HFFc6 (cell line): ENCODE measurements around the gene PCDH18. TPM values are rescaled to one million over a fixed set of nuclear protein-coding genes. Genes with fewer than 3 reads are reported as not detected.
A peak's percentile ranks its signal among the peaks of the same experiment; 100 is the strongest.

Source experiments
- DNase-seq: peaks from one replicate; pipeline ENCODE4 v3.0.0-alpha.2; 2018
- H3K27ac Mint-ChIP-seq: 2 replicates; pipeline ENCODE4 v1.8.0; 2020; ENCODE audit warnings: mild to moderate bottlenecking, mixed read lengths
- H3K27me3 Mint-ChIP-seq: 2 replicates; pipeline ENCODE4 v1.8.0; 2021; ENCODE audit warnings: mild to moderate bottlenecking, moderate library complexity, mixed read lengths; ENCODE audit not compliant: insufficient read depth
- H3K36me3 Mint-ChIP-seq: 2 replicates; pipeline ENCODE4 v1.8.0; 2021; ENCODE audit warnings: low read depth, mixed read lengths
- H3K4me1 Mint-ChIP-seq: 2 replicates; pipeline ENCODE4 v1.8.0; 2020; ENCODE audit warnings: low read depth, mixed read lengths
- H3K4me3 Mint-ChIP-seq: 2 replicates; pipeline ENCODE4 v1.8.0; 2020; ENCODE audit warnings: mild to moderate bottlenecking, moderate library complexity, mixed read lengths
- H3K9me3 Mint-ChIP-seq: 2 replicates; pipeline ENCODE4 v1.8.0; 2020; ENCODE audit warnings: mild to moderate bottlenecking, mixed read lengths
- long read RNA-seq: library from polyadenylated mRNA; unstranded; transcript quantifications from one replicate; pipeline ENCODE4 v2.0.0, GENCODE V29; 2019
- total RNA-seq, 6 experiments: library from RNA; stranded (reverse); fragmentation: NEBNext Ultra II Directional; extraction: Animal tissue kit (Norgen Biotek cat#: 25700); gene quantifications; 2 replicates in 1 of 6; 3 replicates in 5 of 6; pipeline ENCODE4 v1.2.3, GENCODE V29; 2021
- TF ChIP-seq, protein P1 (sequence below): fragments of 200-600 bp; sonication (generic); IDR thresholded peaks from 2 replicates; pipeline ENCODE4 v1.5.0; 2021; ENCODE audit warnings: antibody characterized with exemption, mild to moderate bottlenecking

PCDH18 gene, protein sequence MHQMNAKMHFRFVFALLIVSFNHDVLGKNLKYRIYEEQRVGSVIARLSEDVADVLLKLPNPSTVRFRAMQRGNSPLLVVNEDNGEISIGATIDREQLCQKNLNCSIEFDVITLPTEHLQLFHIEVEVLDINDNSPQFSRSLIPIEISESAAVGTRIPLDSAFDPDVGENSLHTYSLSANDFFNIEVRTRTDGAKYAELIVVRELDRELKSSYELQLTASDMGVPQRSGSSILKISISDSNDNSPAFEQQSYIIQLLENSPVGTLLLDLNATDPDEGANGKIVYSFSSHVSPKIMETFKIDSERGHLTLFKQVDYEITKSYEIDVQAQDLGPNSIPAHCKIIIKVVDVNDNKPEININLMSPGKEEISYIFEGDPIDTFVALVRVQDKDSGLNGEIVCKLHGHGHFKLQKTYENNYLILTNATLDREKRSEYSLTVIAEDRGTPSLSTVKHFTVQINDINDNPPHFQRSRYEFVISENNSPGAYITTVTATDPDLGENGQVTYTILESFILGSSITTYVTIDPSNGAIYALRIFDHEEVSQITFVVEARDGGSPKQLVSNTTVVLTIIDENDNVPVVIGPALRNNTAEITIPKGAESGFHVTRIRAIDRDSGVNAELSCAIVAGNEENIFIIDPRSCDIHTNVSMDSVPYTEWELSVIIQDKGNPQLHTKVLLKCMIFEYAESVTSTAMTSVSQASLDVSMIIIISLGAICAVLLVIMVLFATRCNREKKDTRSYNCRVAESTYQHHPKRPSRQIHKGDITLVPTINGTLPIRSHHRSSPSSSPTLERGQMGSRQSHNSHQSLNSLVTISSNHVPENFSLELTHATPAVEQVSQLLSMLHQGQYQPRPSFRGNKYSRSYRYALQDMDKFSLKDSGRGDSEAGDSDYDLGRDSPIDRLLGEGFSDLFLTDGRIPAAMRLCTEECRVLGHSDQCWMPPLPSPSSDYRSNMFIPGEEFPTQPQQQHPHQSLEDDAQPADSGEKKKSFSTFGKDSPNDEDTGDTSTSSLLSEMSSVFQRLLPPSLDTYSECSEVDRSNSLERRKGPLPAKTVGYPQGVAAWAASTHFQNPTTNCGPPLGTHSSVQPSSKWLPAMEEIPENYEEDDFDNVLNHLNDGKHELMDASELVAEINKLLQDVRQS
- total RNA-seq = 10 to 100 TPM; 41.6 to 57.6 (median 53.9) TPM
- long read RNA-seq, full-length matches to known transcripts = 11 of 18 reads
- long read RNA-seq, partial matches to known transcripts = 1 of 18 reads
- long read RNA-seq, other reads (novel, unspliced or antisense) = 6 of 18 reads

DNA sequence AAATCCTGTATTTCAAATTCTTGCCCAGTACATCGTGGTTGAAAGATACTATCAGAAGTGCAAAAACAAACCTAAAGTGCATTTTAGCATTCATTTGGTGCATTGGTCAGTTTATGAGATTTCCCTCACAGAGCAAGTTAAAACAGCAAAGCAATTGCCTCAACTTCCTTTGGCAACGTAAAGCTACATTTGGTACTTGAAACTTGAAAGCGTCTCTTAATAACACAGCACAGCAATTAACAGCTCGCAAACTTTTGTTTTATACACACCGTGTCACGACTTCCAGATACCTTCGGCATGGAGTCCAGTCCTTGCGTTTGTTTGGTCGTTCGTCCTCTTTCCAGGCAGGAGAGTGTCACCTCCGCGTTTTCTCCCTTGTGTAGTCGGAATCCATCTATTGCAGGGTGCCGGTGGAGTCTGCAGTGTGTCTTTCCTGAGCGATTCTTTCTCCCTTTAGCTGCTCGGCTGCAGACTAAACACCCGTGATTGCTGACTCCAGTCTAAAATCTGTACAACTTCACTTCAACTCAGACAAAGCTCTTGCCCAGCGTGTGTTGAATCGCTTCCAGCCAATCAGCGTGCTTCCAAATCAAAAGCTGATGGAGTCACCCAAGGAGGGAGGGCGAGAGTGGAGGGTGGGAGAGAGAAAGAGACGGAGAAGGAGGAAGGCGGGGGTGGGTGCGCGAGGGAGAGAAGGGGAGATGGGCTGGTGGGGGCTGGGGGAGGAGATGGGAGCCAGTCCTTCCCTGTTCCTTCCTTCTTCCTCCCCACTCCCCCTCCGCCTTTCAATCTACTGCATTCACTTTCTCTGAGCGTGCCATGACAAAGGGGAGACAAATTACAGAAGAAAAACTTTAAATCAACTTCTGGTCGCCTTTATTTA lies at the start of gene PCDH18:
Gene PCDH18, minus strand, starts transcription at position 509 of the 883 bp plus-strand sequence. Its CDS starts 406 bp downstream, at position 103.
- Mint-ChIP-seq H3K36me3 (no peaks in the 10 kb centered on the region; the same call in none of the 2 replicates), H3K4me1 (peaks cover 40% of the 10 kb centered on the region), H3K27me3 (no peaks in the 10 kb centered on the region), H3K27ac (no peak within 1 kb of the TSS), H3K9me3 (no peaks in the 10 kb centered on the region), H3K4me3 (no peak within 1 kb of the TSS)
- peak; percentile 95 for DNase-seq
- TF ChIP-seq, protein P1, sequence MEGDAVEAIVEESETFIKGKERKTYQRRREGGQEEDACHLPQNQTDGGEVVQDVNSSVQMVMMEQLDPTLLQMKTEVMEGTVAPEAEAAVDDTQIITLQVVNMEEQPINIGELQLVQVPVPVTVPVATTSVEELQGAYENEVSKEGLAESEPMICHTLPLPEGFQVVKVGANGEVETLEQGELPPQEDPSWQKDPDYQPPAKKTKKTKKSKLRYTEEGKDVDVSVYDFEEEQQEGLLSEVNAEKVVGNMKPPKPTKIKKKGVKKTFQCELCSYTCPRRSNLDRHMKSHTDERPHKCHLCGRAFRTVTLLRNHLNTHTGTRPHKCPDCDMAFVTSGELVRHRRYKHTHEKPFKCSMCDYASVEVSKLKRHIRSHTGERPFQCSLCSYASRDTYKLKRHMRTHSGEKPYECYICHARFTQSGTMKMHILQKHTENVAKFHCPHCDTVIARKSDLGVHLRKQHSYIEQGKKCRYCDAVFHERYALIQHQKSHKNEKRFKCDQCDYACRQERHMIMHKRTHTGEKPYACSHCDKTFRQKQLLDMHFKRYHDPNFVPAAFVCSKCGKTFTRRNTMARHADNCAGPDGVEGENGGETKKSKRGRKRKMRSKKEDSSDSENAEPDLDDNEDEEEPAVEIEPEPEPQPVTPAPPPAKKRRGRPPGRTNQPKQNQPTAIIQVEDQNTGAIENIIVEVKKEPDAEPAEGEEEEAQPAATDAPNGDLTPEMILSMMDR = no peak

DNA sequence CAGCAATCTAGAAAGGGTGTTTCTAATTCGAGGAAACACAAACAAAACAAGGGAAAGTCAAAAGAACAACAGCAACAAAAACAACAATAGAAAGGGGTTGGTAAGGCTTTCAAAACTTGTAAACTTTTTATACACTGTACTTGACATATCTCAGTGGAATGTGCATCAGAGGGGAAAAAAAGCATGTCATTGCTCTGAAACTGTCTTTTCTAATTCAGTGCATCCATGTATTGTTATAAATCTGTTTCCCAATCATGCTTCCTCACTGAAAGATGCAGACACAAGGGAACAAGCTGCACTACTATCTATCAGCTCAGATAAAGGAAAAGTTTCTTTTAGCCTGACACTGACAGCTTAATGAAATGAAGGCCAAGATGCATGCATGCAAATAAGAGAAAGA lies 44.2 kb upstream of the PCDH18 start:
- Mint-ChIP-seq H3K27me3 (no peaks in the 10 kb centered on the region), H3K4me1 (peaks cover 8% of the 10 kb centered on the region), H3K4me3 (no peak overlapping the region), H3K27ac (peak overlapping the region; percentile 16; the same call in 1 of the 2 replicates), H3K36me3 (no peaks in the 10 kb centered on the region), H3K9me3 (no peaks in the 10 kb centered on the region)
- TF ChIP-seq, protein P1 = no peak
- peak; percentile 16 for DNase-seq

DNA sequence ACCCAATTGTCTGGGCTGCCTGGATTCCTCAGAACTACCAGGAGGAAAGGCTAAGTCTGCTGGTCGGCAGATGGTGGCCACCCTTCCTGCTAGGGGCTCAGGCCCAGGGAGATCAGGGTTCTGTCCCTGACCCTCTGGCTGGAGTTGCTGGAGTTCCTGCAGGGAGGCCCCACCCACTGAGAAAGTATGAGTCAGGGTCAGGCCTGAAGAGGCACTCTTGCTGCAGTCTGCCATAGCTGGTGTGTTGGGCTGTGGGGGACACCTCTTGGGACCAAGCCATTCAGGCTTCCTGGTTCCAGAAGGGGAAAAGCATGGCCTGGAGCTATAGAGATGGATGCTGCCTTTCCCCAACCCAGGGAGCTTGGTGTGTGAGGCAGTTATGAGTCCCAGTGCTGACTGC lies 40.4 kb upstream of the PCDH18 start:
- H3K9me3 Mint-ChIP-seq = no peaks in the 10 kb centered on the region
- peaks cover 8% of the 10 kb centered on the region for H3K4me1 Mint-ChIP-seq
- H3K4me3 Mint-ChIP-seq = no peak overlapping the region
- H3K27ac Mint-ChIP-seq = no peak overlapping the region
- no peaks in the 10 kb centered on the region; the same call in 1 of the 2 replicates for H3K27me3 Mint-ChIP-seq
- TF ChIP-seq, protein P1 = no peak
- no peak for DNase-seq
- no peaks in the 10 kb centered on the region for H3K36me3 Mint-ChIP-seq

DNA sequence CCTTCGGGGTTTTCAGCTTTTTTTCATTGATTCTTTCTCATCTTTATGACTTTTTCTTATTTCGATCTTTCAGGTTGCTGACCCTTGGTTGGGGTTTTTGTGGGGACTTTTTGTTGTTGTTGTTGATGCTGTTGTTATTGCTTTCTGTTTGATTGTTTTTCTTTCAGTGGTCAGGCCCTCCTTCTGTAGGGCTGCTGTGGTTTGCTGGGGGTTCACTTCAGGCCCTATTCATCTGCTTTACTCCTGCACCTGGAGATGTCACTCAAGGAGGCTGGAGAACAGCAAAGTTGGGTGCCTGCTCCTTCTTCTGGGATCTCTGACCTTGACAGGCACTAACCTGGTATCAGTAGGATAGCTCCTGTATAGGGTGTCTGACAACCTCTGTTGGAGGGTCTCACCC lies 39.9 kb upstream of the PCDH18 start:
- DNase-seq = no peak
- Mint-ChIP-seq H3K27ac (no peak overlapping the region), H3K9me3 (no peaks in the 10 kb centered on the region), H3K4me3 (no peak overlapping the region), H3K36me3 (no peaks in the 10 kb centered on the region), H3K27me3 (no peaks in the 10 kb centered on the region; the same call in 1 of the 2 replicates), H3K4me1 (peaks cover 8% of the 10 kb centered on the region)
- TF ChIP-seq, protein P1 = no peak
